ENCODE data around the gene TAOK3.

TAOK3 gene

GRCh38 chr12:118375348-118375747 lies 2.6 kb upstream of the TAOK3 start:
- peaks cover 7% of the 10 kb centered on the region; the same call in 1 of the 2 replicates for H3F3A ChIP-seq (ENCODE audit: insufficient read depth, low read length)
- H3K27ac ChIP-seq (ENCODE audit: low read length): no peak overlapping the region
- TF ChIP-seq EZH2 (optimal IDR thresholded peaks at IDR 0.05; ENCODE audit: low read depth, low read length): no peak
- TF ChIP-seq EZH2phosphoT487 (IDR thresholded peaks at IDR 0.05; ENCODE audit: low read length): no peak
- no peak for TF ChIP-seq CTCF (IDR thresholded peaks at IDR 0.05; ENCODE audit: low read length)
- no peak overlapping the region for H2AFZ ChIP-seq (ENCODE audit: low read length)
- H3K27me3 ChIP-seq (replicated peaks; ENCODE audit: insufficient read depth, low read length): no peaks in the 10 kb centered on the region
- H3K79me2 ChIP-seq (ENCODE audit: low read length): peaks cover 22% of the 10 kb centered on the region
- H3K4me3 ChIP-seq (ENCODE audit: low read length): no peak overlapping the region
- no peaks in the 10 kb centered on the region for H3K9me3 ChIP-seq (replicated peaks; ENCODE audit: insufficient read depth, low read length)
- no peak overlapping the region for H3K4me2 ChIP-seq (ENCODE audit: low read depth, low read length)
- H3K9me2 ChIP-seq (replicated peaks; ENCODE audit: insufficient read depth, low read length): no peaks in the 10 kb centered on the region
- DNase-seq: no peak
- H3K4me1 ChIP-seq (ENCODE audit: low read length): no peaks in the 10 kb centered on the region
- H3K9ac ChIP-seq (ENCODE audit: low read length): no peak overlapping the region
- no peaks in the 10 kb centered on the region for H4K20me1 ChIP-seq (ENCODE audit: insufficient read depth, low read length)
- no peaks in the 10 kb centered on the region for H3K36me3 ChIP-seq (replicated peaks; ENCODE audit: insufficient read depth, low read length)

- Histone ChIP-seq H2AFZ (ENCODE audit: low read length) (no peak overlapping the region), H3F3A (ENCODE audit: insufficient read depth, low read length) (peaks cover 7% of the 10 kb centered on the region; the same call in 1 of the 2 replicates), H3K27me3 (replicated peaks; ENCODE audit: insufficient read depth, low read length) (no peaks in the 10 kb centered on the region), H3K36me3 (replicated peaks; ENCODE audit: insufficient read depth, low read length) (no peaks in the 10 kb centered on the region), H3K9me3 (replicated peaks; ENCODE audit: insufficient read depth, low read length) (no peaks in the 10 kb centered on the region), H3K27ac (ENCODE audit: low read length) (no peak overlapping the region), H3K9ac (ENCODE audit: low read length) (no peak overlapping the region), H3K4me1 (ENCODE audit: low read length) (no peaks in the 10 kb centered on the region), H3K9me2 (replicated peaks; ENCODE audit: insufficient read depth, low read length) (no peaks in the 10 kb centered on the region), H3K79me2 (ENCODE audit: low read length) (peaks cover 22% of the 10 kb centered on the region), H3K4me2 (ENCODE audit: low read depth, low read length) (no peak overlapping the region), H4K20me1 (ENCODE audit: insufficient read depth, low read length) (no peaks in the 10 kb centered on the region), H3K4me3 (ENCODE audit: low read length) (no peak overlapping the region)
- TF ChIP-seq EZH2phosphoT487 (IDR thresholded peaks at IDR 0.05; ENCODE audit: low read length): no peak
- no peak for TF ChIP-seq CTCF (IDR thresholded peaks at IDR 0.05; ENCODE audit: low read length)
- no peak for TF ChIP-seq EZH2 (optimal IDR thresholded peaks at IDR 0.05; ENCODE audit: low read depth, low read length)
- no peak for DNase-seq
Measured at GRCh38 chr12:118374909-118375308, 2.2 kb upstream of the TAOK3 start.

- Histone ChIP-seq H3K4me2 (ENCODE audit: low read depth, low read length) (no peak overlapping the region), H2AFZ (ENCODE audit: low read length) (no peak overlapping the region), H3K9ac (ENCODE audit: low read length) (no peak overlapping the region), H4K20me1 (ENCODE audit: insufficient read depth, low read length) (no peaks in the 10 kb centered on the region), H3K36me3 (replicated peaks; ENCODE audit: insufficient read depth, low read length) (no peaks in the 10 kb centered on the region), H3K9me2 (replicated peaks; ENCODE audit: insufficient read depth, low read length) (no peaks in the 10 kb centered on the region), H3K27ac (ENCODE audit: low read length) (no peak overlapping the region), H3K9me3 (replicated peaks; ENCODE audit: insufficient read depth, low read length) (no peaks in the 10 kb centered on the region), H3F3A (ENCODE audit: insufficient read depth, low read length) (peaks cover 7% of the 10 kb centered on the region; the same call in 1 of the 2 replicates), H3K4me1 (ENCODE audit: low read length) (no peaks in the 10 kb centered on the region), H3K4me3 (ENCODE audit: low read length) (no peak overlapping the region), H3K79me2 (ENCODE audit: low read length) (peaks cover 17% of the 10 kb centered on the region), H3K27me3 (replicated peaks; ENCODE audit: insufficient read depth, low read length) (no peaks in the 10 kb centered on the region)
- TF ChIP-seq CTCF (IDR thresholded peaks at IDR 0.05; ENCODE audit: low read length) (no peak), EZH2phosphoT487 (IDR thresholded peaks at IDR 0.05; ENCODE audit: low read length) (no peak), EZH2 (optimal IDR thresholded peaks at IDR 0.05; ENCODE audit: low read depth, low read length) (no peak)
- DNase-seq: no peak
Measured at GRCh38 chr12:118374126-118374725, 1.5 kb upstream of the TAOK3 start.
